Neural cell (in vitro differentiated cells): ENCODE results near the gene GJA5. TPM values are rescaled to one million over a fixed set of nuclear protein-coding genes. Genes with fewer than 3 reads are reported as not detected.

ENCODE experiments used
- H2AFZ ChIP-seq: fragments of 200-600, 300-800 bp; sonication (generic), shearing (Covaris generic); 2 replicates; pipeline ENCODE4 v1.6.0; 2014; ENCODE audit warnings: low read depth, mild to moderate bottlenecking, antibody characterized with exemption, low read length, moderate library complexity
- H3F3A ChIP-seq: fragments of 200-600 bp; shearing (Covaris generic); 2 replicates; pipeline ENCODE4 v1.6.1; 2016; ENCODE audit warnings: mild to moderate bottlenecking, moderate library complexity, mixed read lengths, antibody characterized with exemption, low read length; ENCODE audit not compliant: insufficient read depth, poor library complexity, severe bottlenecking
- H3K27ac ChIP-seq: fragments of 200-600, 300-800 bp; sonication (generic), shearing (Covaris generic); 2 replicates; pipeline ENCODE4 v1.5.1; 2014; ENCODE audit warnings: mild to moderate bottlenecking, low read length, moderate library complexity
- H3K27me3 ChIP-seq: fragments of 300-800, 200-600 bp; sonication (generic), shearing (Covaris generic); 2 replicates; pipeline ENCODE4 v1.6.0; 2014; ENCODE audit warnings: mild to moderate bottlenecking, low read depth, low read length, moderate library complexity; ENCODE audit not compliant: insufficient read depth
- H3K36me3 ChIP-seq: fragments of 300-800, 200-600 bp; sonication (generic), shearing (Covaris generic); 2 replicates; pipeline ENCODE4 v1.5.1; 2014; ENCODE audit warnings: mild to moderate bottlenecking, antibody characterized with exemption, low read length, moderate library complexity; ENCODE audit not compliant: insufficient read depth
- H3K4me2 ChIP-seq: fragments of 300-800, 200-600 bp; sonication (generic), shearing (Covaris generic); 2 replicates; pipeline ENCODE4 v1.6.0; 2014; ENCODE audit warnings: mild to moderate bottlenecking, low read length
- H3K4me3 ChIP-seq: fragments of 300-800, 200-600 bp; sonication (generic), shearing (Covaris generic); 2 replicates; pipeline ENCODE4 v1.5.1; 2014; ENCODE audit warnings: mild to moderate bottlenecking, low read length, moderate library complexity
- H3K79me2 ChIP-seq: fragments of 200-600 bp; shearing (Covaris generic); replicated peaks from 2 replicates; pipeline ENCODE4 v1.6.0; 2014; ENCODE audit warnings: mild to moderate bottlenecking, low read length, moderate library complexity; ENCODE audit not compliant: insufficient read depth
- H3K9ac ChIP-seq: fragments of 300-800, 200-600 bp; sonication (generic), shearing (Covaris generic); 2 replicates; pipeline ENCODE4 v1.6.1; 2016; ENCODE audit warnings: mild to moderate bottlenecking, low read length, mixed read lengths
- H3K9me2 ChIP-seq: fragments of 200-600 bp; shearing (Covaris generic); 2 replicates; pipeline ENCODE4 v1.6.1; 2016; ENCODE audit warnings: mild to moderate bottlenecking, low read length, mixed read lengths; ENCODE audit not compliant: insufficient read depth
- H3K9me3 ChIP-seq: fragments of 200-600, 300-800 bp; sonication (generic), shearing (Covaris generic); 2 replicates; pipeline ENCODE4 v1.6.1; 2016; ENCODE audit warnings: mild to moderate bottlenecking, mixed run types, low read length, moderate library complexity, mixed read lengths
- H4K20me1 ChIP-seq: fragments of 200-600 bp; shearing (Covaris generic); 2 replicates; pipeline ENCODE4 v1.6.1; 2016; ENCODE audit warnings: mild to moderate bottlenecking, mixed run types; ENCODE audit not compliant: insufficient read depth
- EP300 ChIP-seq: fragments of 450-650 bp; conservative IDR thresholded peaks from 2 replicates; pipeline ENCODE4 v1.6.1; 2014; ENCODE audit warnings: antibody characterized with exemption, mild to moderate bottlenecking, moderate library complexity; ENCODE audit not compliant: poor library complexity, severe bottlenecking
- EZH2 ChIP-seq: fragments of 200-600, 300-800 bp; shearing (Covaris generic), sonication (generic); IDR thresholded peaks from 2 replicates; pipeline ENCODE4 v1.6.1; 2014; ENCODE audit warnings: antibody characterized with exemption, low read length, borderline replicate concordance, mild to moderate bottlenecking; ENCODE audit not compliant: insufficient read depth, poor library complexity, severe bottlenecking
- MXI1 ChIP-seq: fragments of 450-650 bp; conservative IDR thresholded peaks from 2 replicates; pipeline ENCODE4 v1.6.1; 2014; ENCODE audit warnings: antibody characterized with exemption, mild to moderate bottlenecking; ENCODE audit not compliant: poor library complexity, severe bottlenecking
- POLR2AphosphoS5 ChIP-seq: IDR thresholded peaks from 2 replicates; pipeline ENCODE4 v1.6.1; 2012
- RAD21 ChIP-seq: fragments of 450-650 bp; conservative IDR thresholded peaks from 2 replicates; pipeline ENCODE4 v1.6.1; 2014; ENCODE audit warnings: antibody characterized with exemption, mild to moderate bottlenecking, moderate library complexity
- SMC3 ChIP-seq: fragments of 450-650 bp; conservative IDR thresholded peaks from 2 replicates; pipeline ENCODE4 v1.6.1; 2014; ENCODE audit warnings: antibody characterized with exemption, mild to moderate bottlenecking, moderate library complexity; ENCODE audit not compliant: poor library complexity
- TAF1 ChIP-seq: IDR thresholded peaks from 2 replicates; pipeline ENCODE4 v1.6.1; 2012; ENCODE audit warnings: low read depth
- polyA plus RNA-seq: library from polyadenylated mRNA; depleted of rRNA; stranded (reverse); fragments of >200 nt; gene quantifications from 2 replicates; pipeline ENCODE4 v1.2.3, GENCODE V29; 2014
- TF ChIP-seq, protein P1 (sequence below): IDR thresholded peaks from 2 replicates; pipeline ENCODE4 v1.6.1; 2012; ENCODE audit warnings: borderline replicate concordance
- TF ChIP-seq, protein P2 (sequence below): fragments of 450-650 bp; IDR thresholded peaks from 2 replicates; pipeline ENCODE4 v1.5.1; 2014; ENCODE audit warnings: antibody characterized with exemption, mild to moderate bottlenecking, moderate library complexity; ENCODE audit not compliant: poor library complexity, severe bottlenecking

Gene GJA5
- polyA plus RNA-seq, 1 donor from 2014 or later: not detected

DNA sequence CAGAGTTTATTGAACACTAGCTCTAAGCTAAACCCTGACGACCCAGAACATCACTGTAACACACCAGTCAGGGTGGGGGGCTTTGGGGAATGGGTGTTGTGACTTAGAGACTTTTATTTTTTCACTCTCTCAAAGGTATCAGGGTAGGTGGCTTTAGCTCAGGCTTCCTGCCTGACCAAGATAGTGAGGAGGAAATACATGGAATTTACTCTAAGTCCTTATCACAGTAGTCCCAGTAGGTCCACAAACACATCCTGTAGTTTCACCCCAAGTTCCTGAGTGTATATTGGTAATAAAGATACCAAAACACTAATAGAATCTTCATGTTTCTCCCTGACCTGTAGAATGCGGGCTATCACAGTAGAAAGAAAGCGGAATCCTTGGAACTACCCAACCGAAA lies 15.1 kb downstream of the GJA5 start:
- TF ChIP-seq SMC3 (no peak), TAF1 (no peak), EP300 (no peak), RAD21 (no peak), POLR2AphosphoS5 (no peak), EZH2 (no peak), MXI1 (no peak)
- TF ChIP-seq, protein P1, sequence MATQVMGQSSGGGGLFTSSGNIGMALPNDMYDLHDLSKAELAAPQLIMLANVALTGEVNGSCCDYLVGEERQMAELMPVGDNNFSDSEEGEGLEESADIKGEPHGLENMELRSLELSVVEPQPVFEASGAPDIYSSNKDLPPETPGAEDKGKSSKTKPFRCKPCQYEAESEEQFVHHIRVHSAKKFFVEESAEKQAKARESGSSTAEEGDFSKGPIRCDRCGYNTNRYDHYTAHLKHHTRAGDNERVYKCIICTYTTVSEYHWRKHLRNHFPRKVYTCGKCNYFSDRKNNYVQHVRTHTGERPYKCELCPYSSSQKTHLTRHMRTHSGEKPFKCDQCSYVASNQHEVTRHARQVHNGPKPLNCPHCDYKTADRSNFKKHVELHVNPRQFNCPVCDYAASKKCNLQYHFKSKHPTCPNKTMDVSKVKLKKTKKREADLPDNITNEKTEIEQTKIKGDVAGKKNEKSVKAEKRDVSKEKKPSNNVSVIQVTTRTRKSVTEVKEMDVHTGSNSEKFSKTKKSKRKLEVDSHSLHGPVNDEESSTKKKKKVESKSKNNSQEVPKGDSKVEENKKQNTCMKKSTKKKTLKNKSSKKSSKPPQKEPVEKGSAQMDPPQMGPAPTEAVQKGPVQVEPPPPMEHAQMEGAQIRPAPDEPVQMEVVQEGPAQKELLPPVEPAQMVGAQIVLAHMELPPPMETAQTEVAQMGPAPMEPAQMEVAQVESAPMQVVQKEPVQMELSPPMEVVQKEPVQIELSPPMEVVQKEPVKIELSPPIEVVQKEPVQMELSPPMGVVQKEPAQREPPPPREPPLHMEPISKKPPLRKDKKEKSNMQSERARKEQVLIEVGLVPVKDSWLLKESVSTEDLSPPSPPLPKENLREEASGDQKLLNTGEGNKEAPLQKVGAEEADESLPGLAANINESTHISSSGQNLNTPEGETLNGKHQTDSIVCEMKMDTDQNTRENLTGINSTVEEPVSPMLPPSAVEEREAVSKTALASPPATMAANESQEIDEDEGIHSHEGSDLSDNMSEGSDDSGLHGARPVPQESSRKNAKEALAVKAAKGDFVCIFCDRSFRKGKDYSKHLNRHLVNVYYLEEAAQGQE: no peak
- TF ChIP-seq, protein P2, sequence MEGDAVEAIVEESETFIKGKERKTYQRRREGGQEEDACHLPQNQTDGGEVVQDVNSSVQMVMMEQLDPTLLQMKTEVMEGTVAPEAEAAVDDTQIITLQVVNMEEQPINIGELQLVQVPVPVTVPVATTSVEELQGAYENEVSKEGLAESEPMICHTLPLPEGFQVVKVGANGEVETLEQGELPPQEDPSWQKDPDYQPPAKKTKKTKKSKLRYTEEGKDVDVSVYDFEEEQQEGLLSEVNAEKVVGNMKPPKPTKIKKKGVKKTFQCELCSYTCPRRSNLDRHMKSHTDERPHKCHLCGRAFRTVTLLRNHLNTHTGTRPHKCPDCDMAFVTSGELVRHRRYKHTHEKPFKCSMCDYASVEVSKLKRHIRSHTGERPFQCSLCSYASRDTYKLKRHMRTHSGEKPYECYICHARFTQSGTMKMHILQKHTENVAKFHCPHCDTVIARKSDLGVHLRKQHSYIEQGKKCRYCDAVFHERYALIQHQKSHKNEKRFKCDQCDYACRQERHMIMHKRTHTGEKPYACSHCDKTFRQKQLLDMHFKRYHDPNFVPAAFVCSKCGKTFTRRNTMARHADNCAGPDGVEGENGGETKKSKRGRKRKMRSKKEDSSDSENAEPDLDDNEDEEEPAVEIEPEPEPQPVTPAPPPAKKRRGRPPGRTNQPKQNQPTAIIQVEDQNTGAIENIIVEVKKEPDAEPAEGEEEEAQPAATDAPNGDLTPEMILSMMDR: no peak
- no peak overlapping the region for H2AFZ ChIP-seq
- H3K79me2 ChIP-seq: no peaks in the 10 kb centered on the region
- no peak overlapping the region for H3K4me3 ChIP-seq
- no peaks in the 10 kb centered on the region for H3K9me2 ChIP-seq
- no peaks in the 10 kb centered on the region for H3F3A ChIP-seq
- no peaks in the 10 kb centered on the region for H3K9me3 ChIP-seq
- H3K36me3 ChIP-seq: no peaks in the 10 kb centered on the region
- no peak overlapping the region for H3K27ac ChIP-seq
- no peaks in the 10 kb centered on the region for H4K20me1 ChIP-seq
- no peak overlapping the region for H3K4me2 ChIP-seq
- no peaks in the 10 kb centered on the region for H3K27me3 ChIP-seq
- H3K9ac ChIP-seq: no peak overlapping the region

GRCh38 chr1:147741065-147741464 lies 19.3 kb downstream of the GJA5 start:
- Histone ChIP-seq H3K27ac (no peak overlapping the region), H3K9me2 (no peaks in the 10 kb centered on the region), H3K4me3 (no peak overlapping the region), H4K20me1 (no peaks in the 10 kb centered on the region), H3F3A (no peaks in the 10 kb centered on the region), H3K36me3 (no peaks in the 10 kb centered on the region), H3K27me3 (no peaks in the 10 kb centered on the region), H3K9me3 (no peaks in the 10 kb centered on the region), H2AFZ (no peak overlapping the region), H3K79me2 (no peaks in the 10 kb centered on the region), H3K9ac (no peak overlapping the region), H3K4me2 (no peak overlapping the region)
- TF ChIP-seq EP300: no peak
- no peak for TF ChIP-seq RAD21
- TF ChIP-seq, protein P2: no peak
- no peak for TF ChIP-seq SMC3
- TF ChIP-seq POLR2AphosphoS5: no peak
- TF ChIP-seq, protein P1: no peak
- no peak for TF ChIP-seq TAF1
- TF ChIP-seq EZH2: no peak
- TF ChIP-seq MXI1: no peak
